Measurements from ENCODE around the gene SUSD3. TPM values are rescaled to one million over a fixed set of nuclear protein-coding genes. Genes with fewer than 3 reads are reported as not detected.
"Not testable (repeated sequence)": the region's sequence is repeated elsewhere in the genome, so short reads cannot be mapped to it uniquely, and the experiment has no call there.

Gene SUSD3
- total and polyA plus RNA-seq, 3 experiments from 2014 or later: 11.3 to 103 (median 12.3) TPM

GRCh38 chr9:93117521-93117920 lies 59.0 kb downstream of the SUSD3 start:
- not testable (repeated sequence) for H3K4me3 ChIP-seq (ENCODE audit: low read length); H3K4me3 Mint-ChIP-seq; H3K9me3 ChIP-seq (ENCODE audit: low read length); H3K27ac ChIP-seq (ENCODE audit: low read depth, low read length); H3K9me3 Mint-ChIP-seq; DNase-seq; H3K27me3 Mint-ChIP-seq; H3K36me3 ChIP-seq (ENCODE audit: insufficient read depth, low read length); H3K27me3 ChIP-seq (ENCODE audit: insufficient read depth, low read length, poor library complexity, severe bottlenecking)
- ChIA-PET CTCF (interaction anchor here (3.2 kb wide), 1 partner anchor 8 kb away, joined by 16 read pairs; no protein-coding TSS in a partner anchor), POLR2A (interaction anchor here (0.6 kb wide), 1 partner anchor 22 kb away, joined by 3 read pairs; no protein-coding TSS in a partner anchor)
- H3K27ac Mint-ChIP-seq: peak overlapping the region in 3 of 8 donors; percentile 42 to 71 (median 57)
- H3K4me1 ChIP-seq (ENCODE audit: insufficient read depth, low read length): peaks cover 22% of the 10 kb centered on the region
- H3K4me1 Mint-ChIP-seq: peaks cover 15 to 33% (median 18%) of the 10 kb centered on the region in 3 donors
- H3K36me3 Mint-ChIP-seq: peaks cover 0 to 38% (median 2%) of the 10 kb centered on the region in 3 donors

GRCh38 chr9:93117924-93118862 lies 59.7 kb downstream of the SUSD3 start:
- CTCF ChIA-PET: interaction anchor here (1.3 to 3.2 kb wide), 2 partner anchors 9 to 11 kb away, joined by 5 to 16 read pairs; no protein-coding TSS in a partner anchor
- Histone ChIP-seq H3K4me1 (ENCODE audit: insufficient read depth, low read length) (peaks cover 22% of the 10 kb centered on the region), H3K9me3 (ENCODE audit: low read length) (no peaks in the 10 kb centered on the region), H3K27ac (ENCODE audit: low read depth, low read length) (no peak overlapping the region), H3K36me3 (ENCODE audit: insufficient read depth, low read length) (no peaks in the 10 kb centered on the region), H3K27me3 (ENCODE audit: insufficient read depth, low read length, poor library complexity, severe bottlenecking) (no peaks in the 10 kb centered on the region), H3K4me3 (ENCODE audit: low read length) (no peak overlapping the region)
- H3K27me3 Mint-ChIP-seq: no peaks in the 10 kb centered on the region
- peaks cover 0 to 38% (median 1%) of the 10 kb centered on the region in 3 donors for H3K36me3 Mint-ChIP-seq
- no peak overlapping the region for H3K4me3 Mint-ChIP-seq
- POLR2A ChIA-PET: interaction anchor here (0.6 to 1.5 kb wide), 2 partner anchors 15 to 23 kb away, joined by 3 to 4 read pairs; no protein-coding TSS in a partner anchor
- peak overlapping the region in 7 of 8 donors; percentile 1 to 88 (median 57) for H3K27ac Mint-ChIP-seq
- H3K9me3 Mint-ChIP-seq: no peaks in the 10 kb centered on the region
- DNase-seq: peak in 1 of 5 donors; percentile 17
- H3K4me1 Mint-ChIP-seq: peaks cover 15 to 37% (median 18%) of the 10 kb centered on the region in 3 donors

GRCh38 chr9:93118863-93119702 lies 60.6 kb downstream of the SUSD3 start:
- Histone ChIP-seq H3K4me1 (ENCODE audit: insufficient read depth, low read length) (peaks cover 22% of the 10 kb centered on the region), H3K9me3 (ENCODE audit: low read length) (no peaks in the 10 kb centered on the region), H3K27me3 (ENCODE audit: insufficient read depth, low read length, poor library complexity, severe bottlenecking) (no peaks in the 10 kb centered on the region), H3K27ac (ENCODE audit: low read depth, low read length) (no peak overlapping the region), H3K4me3 (ENCODE audit: low read length) (no peak overlapping the region), H3K36me3 (ENCODE audit: insufficient read depth, low read length) (no peaks in the 10 kb centered on the region)
- POLR2A ChIA-PET: interaction anchor here (1.5 to 1.9 kb wide), 2 partner anchors 14 to 15 kb away, joined by 4 to 9 read pairs; partner anchors contain the start of gene NINJ1
- CTCF ChIA-PET: interaction anchor here (1.0 to 3.2 kb wide), 7 partner anchors 10 to 184 kb away, joined by 3 to 16 read pairs (median 5); no protein-coding TSS in a partner anchor
- Mint-ChIP-seq H3K4me1 (peaks cover 15 to 42% (median 23%) of the 10 kb centered on the region in 3 donors), H3K27ac (peak overlapping the region; percentile 57 to 97 (median 86)), H3K27me3 (no peaks in the 10 kb centered on the region), H3K36me3 (peaks cover 0 to 38% (median 0%) of the 10 kb centered on the region in 3 donors), H3K4me3 (peak overlapping the region in 2 of 7 donors; percentile 53 to 75), H3K9me3 (no peaks in the 10 kb centered on the region)
- DNase-seq: peak in 1 of 5 donors; percentile 35

- Mint-ChIP-seq H3K4me1 (peaks cover 15 to 45% (median 26%) of the 10 kb centered on the region in 3 donors), H3K27ac (peak overlapping the region; percentile 75 to 97 (median 86)), H3K9me3 (no peaks in the 10 kb centered on the region), H3K27me3 (no peaks in the 10 kb centered on the region), H3K36me3 (peaks cover 0 to 41% (median 0%) of the 10 kb centered on the region in 3 donors), H3K4me3 (peak overlapping the region in 4 of 7 donors; percentile 27 to 75 (median 61))
- Histone ChIP-seq H3K27ac (ENCODE audit: low read depth, low read length) (no peak overlapping the region), H3K4me3 (ENCODE audit: low read length) (no peak overlapping the region), H3K27me3 (ENCODE audit: insufficient read depth, low read length, poor library complexity, severe bottlenecking) (no peaks in the 10 kb centered on the region), H3K4me1 (ENCODE audit: insufficient read depth, low read length) (peaks cover 20% of the 10 kb centered on the region), H3K36me3 (ENCODE audit: insufficient read depth, low read length) (no peaks in the 10 kb centered on the region), H3K9me3 (ENCODE audit: low read length) (no peaks in the 10 kb centered on the region)
- POLR2A ChIA-PET: interaction anchor here (1.9 kb wide), 1 partner anchor 14 kb away, joined by 9 read pairs; the partner anchor contains the start of gene NINJ1
- no peak for DNase-seq
- CTCF ChIA-PET: interaction anchor here (0.8 to 3.2 kb wide), 7 partner anchors 9 to 184 kb away, joined by 3 to 16 read pairs (median 5); no protein-coding TSS in a partner anchor
Observed at GRCh38 chr9:93119703-93119952, 61.1 kb downstream of the SUSD3 start.

- Mint-ChIP-seq H3K4me1 (peaks cover 21 to 46% (median 26%) of the 10 kb centered on the region in 3 donors), H3K27me3 (no peaks in the 10 kb centered on the region), H3K36me3 (peaks cover 0 to 42% (median 0%) of the 10 kb centered on the region in 3 donors), H3K9me3 (no peaks in the 10 kb centered on the region), H3K27ac (peak overlapping the region; percentile 75 to 97 (median 86)), H3K4me3 (peak overlapping the region in 5 of 7 donors; percentile 14 to 75 (median 53))
- no peaks in the 10 kb centered on the region for H3K27me3 ChIP-seq (ENCODE audit: insufficient read depth, low read length, poor library complexity, severe bottlenecking)
- peak in 4 of 5 donors; percentile 30 to 59 (median 34) for DNase-seq
- no peak overlapping the region for H3K4me3 ChIP-seq (ENCODE audit: low read length)
- peaks cover 20% of the 10 kb centered on the region for H3K4me1 ChIP-seq (ENCODE audit: insufficient read depth, low read length)
- CTCF ChIA-PET: interaction anchor here (0.8 to 3.2 kb wide), 8 partner anchors 8 to 183 kb away, joined by 3 to 16 read pairs (median 4); partner anchors contain the start of gene NINJ1
- H3K27ac ChIP-seq (ENCODE audit: low read depth, low read length): peak overlapping the region; percentile 24
- H3K36me3 ChIP-seq (ENCODE audit: insufficient read depth, low read length): no peaks in the 10 kb centered on the region
- no peaks in the 10 kb centered on the region for H3K9me3 ChIP-seq (ENCODE audit: low read length)
- POLR2A ChIA-PET: interaction anchor here (1.0 to 1.9 kb wide), 2 partner anchors 14 to 56 kb away, joined by 3 to 9 read pairs; partner anchors contain the start of gene NINJ1
Observed at GRCh38 chr9:93119953-93120845, 61.7 kb downstream of the SUSD3 start.

- Mint-ChIP-seq H3K27ac (peak overlapping the region in 4 of 8 donors; percentile 27 to 87 (median 31)), H3K9me3 (no peaks in the 10 kb centered on the region), H3K27me3 (no peaks in the 10 kb centered on the region), H3K4me3 (no peak overlapping the region), H3K36me3 (peaks cover 0 to 44% (median 0%) of the 10 kb centered on the region in 3 donors), H3K4me1 (peaks cover 26 to 50% (median 29%) of the 10 kb centered on the region in 3 donors)
- Histone ChIP-seq H3K27ac (ENCODE audit: low read depth, low read length) (no peak overlapping the region), H3K27me3 (ENCODE audit: insufficient read depth, low read length, poor library complexity, severe bottlenecking) (no peaks in the 10 kb centered on the region), H3K36me3 (ENCODE audit: insufficient read depth, low read length) (no peaks in the 10 kb centered on the region), H3K4me3 (ENCODE audit: low read length) (no peak overlapping the region), H3K9me3 (ENCODE audit: low read length) (no peaks in the 10 kb centered on the region), H3K4me1 (ENCODE audit: insufficient read depth, low read length) (peaks cover 27% of the 10 kb centered on the region)
- DNase-seq: no peak
- ChIA-PET CTCF (interaction anchor here (0.9 kb wide), 1 partner anchor 13 kb away, joined by 3 read pairs; the partner anchor contains the start of gene NINJ1), POLR2A (interaction anchor here (0.6 to 1.9 kb wide), 3 partner anchors 13 to 56 kb away, joined by 3 to 9 read pairs (median 4); partner anchors contain the start of gene NINJ1)
Observed at GRCh38 chr9:93120846-93121315, 62.4 kb downstream of the SUSD3 start.

Data from CD8-positive, alpha-beta memory T cell (primary cell).